HepG2 (cell line): ENCODE results near the gene ASXL1. TPM values are rescaled to one million over a fixed set of nuclear protein-coding genes. Genes with fewer than 3 reads are reported as not detected.

ENCODE experiments used
- ASH2L ChIP-seq: fragments of 300-600, 200-600 bp; sonication (generic); IDR thresholded peaks from 2 replicates; pipeline ENCODE4 v1.7.0; 2017; ENCODE audit warnings: low read depth, mild to moderate bottlenecking, moderate library complexity, mixed read lengths, low read length; ENCODE audit not compliant: insufficient read length
- FOXA3 ChIP-seq: IDR thresholded peaks from 2 replicates; pipeline ENCODE4 v1.6.1; 2016; ENCODE audit warnings: missing genetic modification reagents, missing compliant biosample characterization
- HIVEP1 ChIP-seq: sonication (generic); formaldehyde crosslinking; IDR thresholded peaks from 2 replicates; pipeline ENCODE4 v1.4.0; 2020; ENCODE audit warnings: mild to moderate bottlenecking, missing genetic modification reagents
- HMG20A ChIP-seq: IDR thresholded peaks from 2 replicates; pipeline ENCODE4 v1.6.1; 2016; ENCODE audit warnings: borderline replicate concordance
- HOMEZ ChIP-seq: IDR thresholded peaks from 2 replicates; pipeline ENCODE4 v1.6.1; 2016; ENCODE audit warnings: low read depth
- MNT ChIP-seq: fragments of 450-650 bp; IDR thresholded peaks from 2 replicates; pipeline ENCODE4 v1.6.1; 2016
- MTF2 ChIP-seq: sonication (generic); formaldehyde crosslinking; IDR thresholded peaks from 2 replicates; pipeline ENCODE4 v1.5.0; 2020; ENCODE audit warnings: missing genetic modification reagents, borderline replicate concordance
- NFIB ChIP-seq: sonication (generic); formaldehyde crosslinking; IDR thresholded peaks from 2 replicates; pipeline ENCODE4 v1.9.0; 2021; ENCODE audit warnings: missing genetic modification reagents, mild to moderate bottlenecking, borderline replicate concordance
- PBX2 ChIP-seq: IDR thresholded peaks from 2 replicates; pipeline ENCODE4 v1.6.1; 2016; ENCODE audit warnings: control low read depth
- PRPF4 ChIP-seq: fragments of 200-400 bp; formaldehyde crosslinking; IDR thresholded peaks from 2 replicates; pipeline ENCODE4 v1.6.1; 2016; ENCODE audit warnings: low read length, low read depth; ENCODE audit not compliant: poor library complexity, severe bottlenecking
- PTBP1 ChIP-seq: fragments of 200-400 bp; formaldehyde crosslinking; IDR thresholded peaks from 2 replicates; pipeline ENCODE4 v1.6.1; 2018; ENCODE audit warnings: low read length, low read depth; ENCODE audit not compliant: poor library complexity, severe bottlenecking
- SALL1 ChIP-seq: sonication (generic); formaldehyde crosslinking; IDR thresholded peaks from 2 replicates; pipeline ENCODE4 v1.8.0; 2022; ENCODE audit warnings: mild to moderate bottlenecking, missing genetic modification reagents
- ZFX ChIP-seq: sonication (generic); formaldehyde crosslinking; IDR thresholded peaks from 2 replicates; pipeline ENCODE4 v1.4.0; 2020; ENCODE audit warnings: mild to moderate bottlenecking, low read depth, missing genetic modification reagents, moderate library complexity
- ZNF121 ChIP-seq: sonication (generic); formaldehyde crosslinking; IDR thresholded peaks from 2 replicates; pipeline ENCODE4 v1.5.0; 2020; ENCODE audit warnings: mild to moderate bottlenecking, missing genetic modification reagents
- ZNF3 ChIP-seq: IDR thresholded peaks from 2 replicates; pipeline ENCODE4 v1.7.0; 2017; ENCODE audit warnings: inconsistent platforms
- ZNF382 ChIP-seq: sonication (generic); formaldehyde crosslinking; IDR thresholded peaks from 2 replicates; pipeline ENCODE4 v1.5.0; 2020; ENCODE audit warnings: missing genetic modification reagents, mild to moderate bottlenecking, borderline replicate concordance
- ZNF512 ChIP-seq: sonication (generic); formaldehyde crosslinking; IDR thresholded peaks from 2 replicates; pipeline ENCODE4 v1.4.0; 2020; ENCODE audit warnings: mild to moderate bottlenecking, missing genetic modification reagents
- ZNF513 ChIP-seq: sonication (generic); formaldehyde crosslinking; conservative IDR thresholded peaks from 2 replicates; pipeline ENCODE4 v1.5.0; 2020; ENCODE audit warnings: missing genetic modification reagents
- ZNF549 ChIP-seq: sonication (generic); formaldehyde crosslinking; IDR thresholded peaks from 2 replicates; pipeline ENCODE4 v1.5.0; 2020; ENCODE audit warnings: missing genetic modification reagents
- ZNF737 ChIP-seq: sonication (generic); formaldehyde crosslinking; IDR thresholded peaks from 2 replicates; pipeline ENCODE4 v1.5.0; 2020; ENCODE audit warnings: missing genetic modification reagents, mild to moderate bottlenecking, borderline replicate concordance
- ZNF83 ChIP-seq: sonication (generic); formaldehyde crosslinking; IDR thresholded peaks from 2 replicates; pipeline ENCODE4 v1.4.0; 2020; ENCODE audit warnings: missing genetic modification reagents, mild to moderate bottlenecking, borderline replicate concordance
- polyA plus RNA-seq, 8 experiments: library from polyadenylated mRNA; depleted of rRNA in 3 of 8; stranded (reverse) in 7 of 8; unstranded in 1 of 8; fragments of >200 nt; fragmentation: Illumina TruSeq in 4 of 8; extraction: Trizol in 4 of 8; gene quantifications; 2 replicates each; pipeline versions ENCODE4 v1.2.1 to v1.2.3, GENCODE V29; 2011 to 2016; ENCODE audit warnings: low read depth in 4 of 8, missing spikeins in 1 of 8, mixed read lengths in 1 of 8; ENCODE audit not compliant: insufficient read depth in 1 of 8
- total RNA-seq, 5 experiments: library from RNA; depleted of rRNA; stranded (reverse); fragments of >200 nt; fragmentation: Illumina TruSeq; extraction: Trizol; gene quantifications; 2 replicates each; pipeline ENCODE4 v1.2.3, GENCODE V29; 2016; ENCODE audit warnings: low read depth in 1 of 5

ASXL1 gene
- total and polyA plus RNA-seq, 2 of the 13 experiments (the other 11 are each of a cell fraction or from before 2014, with no cell fraction given) = 62.1 to 74.8 TPM

- TF ChIP-seq ZNF549 (CRISPR knock-in tag) = no peak
- TF ChIP-seq MTF2 (CRISPR knock-in tag) = no peak; the same call in 1 of the 2 replicates
- no peak for TF ChIP-seq HMG20A (CRISPR knock-in tag)
- peak; percentile 64 for TF ChIP-seq ZFX (CRISPR knock-in tag)
- peak; percentile 66 for TF ChIP-seq PTBP1
- TF ChIP-seq PRPF4 = no peak
- TF ChIP-seq ASH2L = peak; percentile 83
- no peak for TF ChIP-seq NFIB (CRISPR knock-in tag)
- TF ChIP-seq PBX2 (CRISPR knock-in tag) = no peak
- TF ChIP-seq SALL1 (CRISPR knock-in tag) = peak; percentile 45; the same call in 1 of the 2 replicates
- TF ChIP-seq ZNF3 (CRISPR knock-in tag) = no peak
- no peak for TF ChIP-seq ZNF737 (CRISPR knock-in tag)
- TF ChIP-seq ZNF512 = no peak
- no peak for TF ChIP-seq ZNF382
- TF ChIP-seq MNT = no peak
- TF ChIP-seq ZNF513 = 0 out of 2 replicates have a peak, but pooled peaks have one; percentile 18
- no peak; the same call in 1 of the 2 replicates for TF ChIP-seq ZNF83 (CRISPR knock-in tag)
- TF ChIP-seq ZNF121 = no peak
- TF ChIP-seq HIVEP1 (CRISPR knock-in tag) = peak; percentile 88
- no peak for TF ChIP-seq HOMEZ (CRISPR knock-in tag)
- no peak for TF ChIP-seq FOXA3 (CRISPR knock-in tag)
Measured at GRCh38 chr20:32482442-32483261, 124.5 kb downstream of the ASXL1 start (continued).
